Mesothelial cell of epicardium (in vitro differentiated cells): Measurements from ENCODE around the gene CDK18. TPM values are rescaled to one million over a fixed set of nuclear protein-coding genes. Genes with fewer than 3 reads are reported as not detected.

ENCODE experiments used
- DNase-seq, 2 experiments: peaks; one replicate each; pipeline ENCODE4 v3.0.0; 2021; ENCODE audit warnings: low spot score in 2 of 2; ENCODE audit not compliant: unreplicated experiment in 2 of 2
- H3K27ac Mint-ChIP-seq: 2 replicates; pipeline ENCODE4 v1.8.0; 2021; ENCODE audit warnings: mixed read lengths
- H3K27me3 Mint-ChIP-seq: 2 replicates; pipeline ENCODE4 v1.8.0; 2021; ENCODE audit warnings: low read depth, mixed read lengths
- H3K36me3 Mint-ChIP-seq: 2 replicates; pipeline ENCODE4 v1.8.0; 2021; ENCODE audit warnings: mixed read lengths
- H3K4me1 Mint-ChIP-seq: 2 replicates; pipeline ENCODE4 v1.8.0; 2021; ENCODE audit warnings: mixed read lengths
- H3K4me3 Mint-ChIP-seq: 2 replicates; pipeline ENCODE4 v1.8.0; 2021; ENCODE audit warnings: mild to moderate bottlenecking, moderate library complexity, mixed read lengths
- H3K9me3 Mint-ChIP-seq: 2 replicates; pipeline ENCODE4 v1.8.0; 2021; ENCODE audit warnings: mixed read lengths
- CTCF ChIP-seq: fragments of 200-600 bp; sonication (generic); IDR thresholded peaks from one replicate; pipeline ENCODE4 v1.5.0; 2021; ENCODE audit warnings: antibody characterized with exemption; ENCODE audit not compliant: unreplicated experiment
- total RNA-seq: library from RNA; stranded (reverse); gene quantifications from 3 replicates; pipeline ENCODE4 v1.2.1, GENCODE V29; 2021

The CDK18 gene
- total RNA-seq, 1 donor from 2014 or later = 28.7 TPM

GRCh38 chr1:205576805-205577761, 72.6 kb downstream of the CDK18 start:
- H3K4me1 Mint-ChIP-seq = peaks cover 11% of the 10 kb centered on the region
- peaks cover 84% of the 10 kb centered on the region for H3K27me3 Mint-ChIP-seq
- TF ChIP-seq CTCF = no peak
- no peak overlapping the region for H3K27ac Mint-ChIP-seq
- no peak for DNase-seq
- H3K9me3 Mint-ChIP-seq = no peaks in the 10 kb centered on the region
- no peaks in the 10 kb centered on the region for H3K36me3 Mint-ChIP-seq
- no peak overlapping the region for H3K4me3 Mint-ChIP-seq

- Mint-ChIP-seq H3K4me3 (no peak overlapping the region), H3K27ac (no peak overlapping the region), H3K36me3 (no peaks in the 10 kb centered on the region), H3K9me3 (no peaks in the 10 kb centered on the region), H3K27me3 (peaks cover 78% of the 10 kb centered on the region), H3K4me1 (peaks cover 11% of the 10 kb centered on the region)
- TF ChIP-seq CTCF = no peak
- no peak for DNase-seq
Measured at GRCh38 chr1:205577874-205578658, 73.6 kb downstream of the CDK18 start.

GRCh38 chr1:205578780-205579571, 74.5 kb downstream of the CDK18 start:
- Mint-ChIP-seq H3K36me3 (no peaks in the 10 kb centered on the region), H3K27me3 (peaks cover 72% of the 10 kb centered on the region), H3K27ac (no peak overlapping the region), H3K4me1 (peaks cover 11% of the 10 kb centered on the region), H3K4me3 (no peak overlapping the region), H3K9me3 (no peaks in the 10 kb centered on the region)
- no peak for TF ChIP-seq CTCF
- DNase-seq = no peak

- no peak for DNase-seq
- no peak overlapping the region for H3K27ac Mint-ChIP-seq
- H3K27me3 Mint-ChIP-seq = peaks cover 67% of the 10 kb centered on the region
- no peaks in the 10 kb centered on the region for H3K9me3 Mint-ChIP-seq
- H3K4me1 Mint-ChIP-seq = peaks cover 11% of the 10 kb centered on the region
- no peak for TF ChIP-seq CTCF
- no peak overlapping the region for H3K4me3 Mint-ChIP-seq
- H3K36me3 Mint-ChIP-seq = no peaks in the 10 kb centered on the region
Measured at GRCh38 chr1:205579711-205580110, 75.2 kb downstream of the CDK18 start.

GRCh38 chr1:205580140-205580922, 75.9 kb downstream of the CDK18 start:
- H3K9me3 Mint-ChIP-seq = no peaks in the 10 kb centered on the region
- peaks cover 60% of the 10 kb centered on the region for H3K27me3 Mint-ChIP-seq
- H3K36me3 Mint-ChIP-seq = no peaks in the 10 kb centered on the region

More at GRCh38 chr1:205580140-205580922, 75.9 kb downstream of the CDK18 start:
- H3K4me1 Mint-ChIP-seq = peaks cover 11% of the 10 kb centered on the region
- H3K4me3 Mint-ChIP-seq = no peak overlapping the region
- TF ChIP-seq CTCF = no peak
- no peak for DNase-seq
- no peak overlapping the region for H3K27ac Mint-ChIP-seq
